HG03060 (cell line): ENCODE results near the gene GIMAP1.

ENCODE experiments used
- ATAC-seq: cut with Tn5 transposase; IDR thresholded peaks from one replicate; pipeline ENCODE4 v1.9.1; 2021; ENCODE audit warnings: low read depth, moderate number of reproducible peaks; ENCODE audit not compliant: unreplicated experiment

Gene GIMAP1

DNA sequence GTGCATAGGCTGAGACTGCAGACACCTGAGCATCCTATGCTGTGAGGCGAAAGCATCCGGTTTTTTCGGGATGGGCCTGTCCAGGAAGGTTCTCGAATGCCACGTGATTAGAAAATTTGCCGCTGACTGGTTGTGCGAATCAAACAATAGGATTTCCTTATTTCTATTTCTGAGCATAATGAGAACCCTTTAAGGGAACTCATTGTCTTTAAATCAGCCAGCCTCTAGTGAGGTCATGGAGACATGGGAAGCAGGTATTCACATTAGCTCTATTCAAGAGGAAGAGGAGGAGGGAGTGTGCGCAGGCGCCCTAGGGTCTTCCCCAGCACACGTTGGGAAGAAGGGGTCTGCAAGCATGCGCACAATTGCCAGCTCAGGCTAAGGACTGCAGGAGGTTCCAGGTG, 5.6 kb downstream of the GIMAP1 start:
- ATAC-seq = no peak

DNA sequence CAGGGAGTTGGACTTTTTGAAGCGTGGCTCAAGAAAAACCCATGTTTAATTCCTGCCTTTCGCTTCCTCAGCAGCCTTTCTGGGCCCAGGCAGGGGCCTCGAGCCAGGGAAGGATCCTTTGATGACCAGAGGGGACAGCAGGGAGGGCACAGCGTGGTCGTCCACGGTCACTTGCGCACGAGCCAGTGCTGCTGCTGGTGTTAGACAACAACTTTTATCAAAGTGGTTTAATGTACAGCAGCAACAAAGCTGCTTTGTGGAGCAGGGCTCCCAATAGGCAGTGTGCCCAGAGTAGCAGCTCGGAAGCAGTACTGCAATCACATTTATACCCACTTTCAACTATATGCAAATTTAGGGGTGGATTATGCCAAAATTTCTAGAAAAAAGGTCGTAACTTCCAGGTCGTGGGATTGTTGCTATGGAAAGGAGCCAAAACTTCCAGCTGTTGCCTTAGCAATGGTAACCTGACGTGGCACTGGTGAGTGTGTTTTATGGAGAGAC, 6.1 kb downstream of the GIMAP1 start:
- ATAC-seq = no peak

GRCh38 chr7:150723467-150723866, 7.1 kb downstream of the GIMAP1 start:
- ATAC-seq = no peak

GRCh38 chr7:150727381-150727780, 11.0 kb downstream of the GIMAP1 start:
- ATAC-seq = no peak

DNA sequence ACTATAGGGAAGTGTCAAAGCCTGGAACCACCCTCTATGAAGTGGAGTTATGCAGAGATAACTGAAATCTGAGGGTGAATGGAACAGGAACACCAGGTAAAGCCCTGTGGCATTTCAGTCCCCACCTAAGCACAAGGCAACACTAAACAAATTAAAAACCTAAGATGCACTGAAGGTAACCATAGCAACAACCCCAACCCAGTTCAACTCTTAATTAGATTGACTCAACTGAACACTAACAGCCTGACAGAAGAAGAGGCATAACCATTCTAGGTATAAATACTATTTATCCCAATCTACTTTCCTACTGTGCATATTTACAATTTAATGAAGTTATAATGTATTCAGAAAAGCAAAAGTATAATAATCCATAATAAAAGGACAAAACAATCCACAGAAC, 11.6 kb downstream of the GIMAP1 start:
- no peak for ATAC-seq

DNA sequence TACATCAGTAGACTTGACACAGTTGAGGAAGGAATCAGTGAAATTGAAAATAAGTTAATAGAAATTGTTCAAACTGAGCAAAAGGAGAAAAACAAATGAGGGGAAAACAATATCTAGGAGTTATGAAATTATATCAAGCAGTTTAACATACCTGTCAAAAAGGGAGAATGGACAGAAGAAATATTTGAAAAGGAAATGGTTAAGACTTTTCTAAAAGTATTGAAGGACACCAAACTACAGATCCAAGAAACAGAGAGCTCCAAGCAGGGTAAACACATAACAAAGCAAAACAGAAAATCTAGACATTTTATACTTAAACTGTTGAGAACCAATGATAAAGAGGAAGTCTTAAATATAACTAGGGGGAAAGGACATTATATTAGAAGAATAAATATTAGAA, 12.2 kb downstream of the GIMAP1 start:
- no peak for ATAC-seq

DNA sequence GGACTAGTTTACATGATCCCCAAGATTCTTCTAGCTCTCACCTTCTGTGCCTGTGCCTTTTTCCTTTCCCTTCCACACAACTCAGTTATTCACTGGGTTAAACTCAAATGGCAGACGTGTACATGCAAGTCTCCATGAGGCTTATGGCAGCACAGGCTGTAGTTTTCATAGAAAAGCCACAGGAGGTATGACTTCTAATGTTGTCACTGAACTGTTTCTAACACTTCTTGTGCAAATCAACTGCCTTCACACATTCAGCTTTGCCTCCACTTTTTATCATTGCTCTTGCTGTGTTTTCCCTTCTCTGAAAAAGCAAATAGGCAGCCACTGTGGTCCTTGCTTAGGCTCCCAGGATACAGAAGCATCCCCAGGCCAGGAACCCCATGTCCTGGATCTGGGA, 15.5 kb downstream of the GIMAP1 start:
- no peak for ATAC-seq

GRCh38 chr7:150732786-150733481, 16.5 kb downstream of the GIMAP1 start:
- no peak for ATAC-seq

DNA sequence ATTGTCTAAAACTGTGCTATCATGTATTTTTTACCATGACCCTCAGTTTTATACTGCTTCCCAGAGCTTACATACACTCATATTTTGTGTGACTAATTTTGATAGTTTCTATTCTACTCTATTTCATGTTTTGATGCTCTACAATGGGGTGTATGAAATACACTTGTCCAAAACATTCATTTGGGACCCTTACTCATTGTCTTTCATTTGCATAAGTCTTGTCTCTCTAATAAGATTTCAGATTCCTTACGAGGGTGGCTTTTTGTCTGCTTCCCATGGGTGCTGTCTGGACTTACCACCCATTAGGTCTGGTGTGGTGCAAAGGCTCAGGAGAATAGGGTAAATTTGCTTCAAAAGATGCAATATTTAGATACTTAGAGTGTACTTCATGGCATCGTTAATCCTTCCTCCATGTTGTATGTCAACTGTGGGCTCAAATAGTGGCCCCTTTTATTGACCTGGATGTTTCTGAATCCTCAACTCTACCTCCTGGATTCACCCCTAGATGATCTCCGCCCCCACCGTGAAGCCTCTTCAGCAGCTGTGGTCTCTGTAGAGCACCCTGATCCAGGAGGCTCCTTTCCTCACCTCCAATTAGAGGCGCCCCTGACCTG, 17.2 kb downstream of the GIMAP1 start:
- ATAC-seq = no peak

- no peak for ATAC-seq
These were observed 17.8 kb downstream of the GIMAP1 start for GRCh38 chr7:150734254-150734653.

DNA sequence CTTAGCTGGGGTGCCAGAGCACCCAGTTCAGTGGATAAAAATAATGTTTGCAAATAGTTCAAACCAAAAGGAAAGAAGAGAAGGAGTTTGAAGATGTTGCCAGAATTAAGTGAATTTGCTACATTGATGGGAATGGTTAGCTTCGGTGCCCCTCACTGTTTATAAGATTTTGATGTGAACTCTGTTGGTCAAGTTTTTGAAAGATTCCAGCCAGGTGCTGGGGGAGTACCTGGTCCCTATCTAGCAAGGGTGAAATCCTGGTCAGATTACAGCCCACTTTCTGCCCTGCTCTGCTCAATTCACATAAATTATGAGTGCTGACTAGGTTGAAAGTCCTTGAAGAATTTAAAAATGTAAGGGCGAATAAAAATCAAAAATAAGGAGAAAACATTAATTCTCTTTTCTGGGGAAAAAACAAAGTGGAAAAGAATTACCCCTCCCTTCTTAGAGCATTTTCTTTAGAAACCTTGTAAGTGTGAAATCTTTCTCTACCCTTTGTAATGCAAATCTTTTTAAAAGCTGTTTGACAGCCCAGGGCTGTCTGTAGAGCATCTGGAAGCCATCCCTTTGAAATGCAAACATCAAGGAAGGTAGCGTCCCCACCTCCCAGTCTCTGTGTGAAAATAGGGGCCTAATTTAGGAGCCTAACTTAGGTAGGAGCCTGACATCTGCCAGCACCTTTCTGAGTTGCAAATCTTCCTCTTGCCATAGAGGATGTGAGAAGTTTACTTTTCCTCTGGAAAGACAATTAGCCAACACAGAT, 19.4 kb downstream of the GIMAP1 start:
- no peak for ATAC-seq

DNA sequence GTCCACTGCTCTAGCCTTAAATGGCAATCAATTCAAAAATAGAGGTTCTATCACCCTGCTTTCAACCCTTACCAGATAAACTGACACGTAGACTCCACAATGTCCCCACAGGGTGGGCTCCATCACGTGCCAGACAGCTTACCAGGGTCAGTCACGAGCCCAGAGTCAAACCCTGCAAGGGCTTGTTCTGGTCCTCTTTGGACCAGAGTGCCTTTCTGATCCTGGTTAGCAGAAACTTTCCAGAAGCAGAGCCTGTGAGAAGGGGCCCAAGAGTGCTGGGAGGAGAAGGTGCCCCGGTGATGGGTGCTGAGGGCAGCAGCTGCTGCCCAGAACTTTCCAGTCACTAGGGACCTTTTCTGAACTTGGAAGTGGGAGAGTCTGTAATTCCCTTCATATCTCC, 20.5 kb downstream of the GIMAP1 start:
- ATAC-seq = no peak

DNA sequence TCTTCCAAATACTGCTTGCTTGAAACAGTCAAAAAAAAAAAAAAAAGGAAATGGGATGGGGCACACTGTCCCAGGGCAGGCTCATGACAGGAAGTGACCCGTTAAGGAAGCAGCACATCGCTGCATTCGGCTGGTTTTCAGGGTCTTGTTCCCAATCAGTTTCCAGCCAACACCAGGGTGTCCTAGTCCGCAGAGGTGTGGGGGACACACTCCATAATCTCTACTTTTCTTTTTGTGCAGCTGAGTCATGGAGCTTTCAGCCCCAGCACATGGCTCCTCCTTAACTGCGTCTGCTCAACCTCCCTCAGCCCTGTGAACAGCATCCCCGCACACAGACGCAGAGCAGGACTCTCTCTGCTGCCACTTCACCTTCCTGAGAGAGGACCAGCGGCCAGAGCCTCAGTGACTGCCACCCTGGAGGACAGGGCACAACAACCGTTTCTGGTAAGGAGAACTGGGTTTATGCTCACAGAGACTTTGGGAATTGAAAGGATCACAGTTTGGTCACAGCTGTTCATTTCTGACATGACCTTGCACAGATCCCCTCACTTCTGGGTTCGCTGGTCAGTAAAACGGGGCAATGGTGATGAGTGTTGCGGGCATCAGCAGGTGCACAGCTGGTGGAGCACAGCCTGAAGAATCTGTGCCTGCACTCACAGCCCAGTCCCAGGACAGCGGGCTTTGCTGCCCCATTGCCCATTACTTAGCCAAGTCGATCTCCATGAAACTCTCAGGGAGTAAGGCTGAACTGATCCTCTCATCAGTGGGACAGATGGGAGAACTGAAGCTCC, 21.0 kb downstream of the GIMAP1 start, which contains the start of gene GIMAP5:
Gene GIMAP5 (plus strand): TSS at position 154 of the 791 bp plus-strand sequence. CDS start 3,467 bp downstream, outside the sequence.
- ATAC-seq = no peak

DNA sequence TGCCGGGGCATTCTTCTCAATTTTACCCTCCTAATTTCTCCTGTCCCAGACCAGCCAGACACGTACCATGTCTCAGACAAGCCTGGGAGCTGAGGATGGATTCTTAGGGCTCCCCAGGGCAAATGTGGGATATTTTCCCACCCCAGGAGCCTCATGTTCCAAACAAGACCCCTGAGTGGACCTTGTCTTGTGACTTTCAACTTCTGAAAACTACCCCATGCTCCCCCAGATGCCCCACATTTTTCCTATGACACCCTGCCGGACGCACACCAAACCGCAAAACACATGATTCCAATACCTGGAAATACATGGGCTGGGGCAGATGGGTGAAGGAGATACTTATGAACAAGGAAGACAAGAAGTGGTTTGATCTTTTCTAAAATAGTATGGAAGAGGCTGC, 21.7 kb downstream of the GIMAP1 start:
- ATAC-seq = no peak

DNA sequence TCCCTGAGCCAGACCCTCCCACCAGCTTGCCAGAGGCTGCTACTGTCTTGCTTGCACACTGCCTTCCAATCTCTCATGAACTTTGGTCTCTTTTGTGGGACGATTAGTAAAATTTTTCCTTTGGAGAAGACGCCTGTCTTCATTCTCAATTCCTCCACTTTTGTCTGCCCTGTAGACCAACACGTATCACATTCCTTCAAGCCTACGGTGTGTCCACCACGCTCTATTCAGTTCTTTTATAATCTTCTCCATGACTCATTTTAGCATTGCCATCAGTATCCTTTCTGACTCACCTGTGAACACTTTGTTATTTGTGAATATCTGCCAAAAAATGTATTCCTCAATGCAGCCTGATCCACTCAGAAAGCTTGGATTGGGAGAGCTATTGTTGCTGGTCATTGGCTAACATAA, 22.2 kb downstream of the GIMAP1 start:
- no peak for ATAC-seq

DNA sequence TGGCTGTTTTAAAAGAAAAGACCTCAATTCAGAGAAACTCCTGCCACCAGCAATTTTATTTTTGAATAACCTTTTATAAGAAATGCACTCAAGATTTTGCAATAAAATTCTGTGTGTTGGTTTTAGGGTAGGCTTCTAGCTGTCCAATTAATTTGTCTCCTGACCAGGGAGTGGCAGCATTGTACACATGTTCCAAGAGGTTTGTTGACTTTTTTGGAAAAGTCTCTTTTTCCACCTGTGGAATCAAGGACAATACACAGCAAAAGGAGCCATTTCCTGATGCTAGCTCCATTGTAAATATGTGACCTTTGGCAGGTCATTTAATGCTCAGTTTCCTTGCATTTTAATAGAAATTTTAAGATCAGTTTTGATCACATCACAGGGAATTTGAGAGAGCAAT, 22.6 kb downstream of the GIMAP1 start:
- no peak for ATAC-seq

DNA sequence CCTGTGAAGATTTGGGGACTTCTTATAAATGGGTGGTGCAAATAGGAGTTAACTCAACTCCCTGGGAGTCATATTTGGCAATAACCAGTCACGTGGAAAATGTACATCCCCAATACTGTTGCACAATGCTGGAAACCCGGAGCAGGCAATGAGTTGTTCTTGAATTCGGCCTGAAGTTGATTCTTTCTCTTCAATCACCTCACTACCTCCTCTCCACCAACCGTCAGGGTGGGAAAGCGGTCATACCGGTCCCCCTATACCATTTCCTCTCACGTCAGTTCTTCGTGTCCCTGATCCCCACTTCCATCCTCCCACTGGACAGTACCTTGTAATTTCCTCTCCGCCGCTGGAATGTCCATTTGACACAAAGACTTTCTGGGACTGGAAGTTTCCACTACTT, 23.6 kb downstream of the GIMAP1 start:
- no peak for ATAC-seq

- ATAC-seq = no peak
These were observed 26.0 kb downstream of the GIMAP1 start for GRCh38 chr7:150742286-150742968.

GRCh38 chr7:150744041-150744656, 27.7 kb downstream of the GIMAP1 start:
- no peak for ATAC-seq

- ATAC-seq = no peak
These were observed 28.7 kb downstream of the GIMAP1 start for GRCh38 chr7:150745086-150745485.
